GM12875 (cell line): ENCODE measurements around the gene NUP62.

ENCODE experiments used
- H3K4me3 ChIP-seq: one replicate; pipeline ENCODE4 v1.5.1; 2011; ENCODE audit warnings: low read depth, low read length, control low read depth
- CTCF ChIP-seq: IDR thresholded peaks from 2 replicates; pipeline ENCODE4 v1.5.1; 2011; ENCODE audit warnings: low read depth, mild to moderate bottlenecking, control low read depth, inconsistent platforms, low read length, moderate library complexity, borderline replicate concordance; ENCODE audit not compliant: insufficient read depth

NUP62 gene

GRCh38 chr19:49923055-49924003, 6.0 kb downstream of the NUP62 start:
- TF ChIP-seq CTCF, result no peak
- H3K4me3 ChIP-seq, result no peak overlapping the region

- TF ChIP-seq CTCF, result no peak
- no peak overlapping the region for H3K4me3 ChIP-seq
Observed at GRCh38 chr19:49921871-49922795, 7.2 kb downstream of the NUP62 start.

GRCh38 chr19:49920624-49921363, 8.5 kb downstream of the NUP62 start:
- no peak for TF ChIP-seq CTCF
- H3K4me3 ChIP-seq, result no peak overlapping the region

GRCh38 chr19:49918089-49918488, 11.2 kb downstream of the NUP62 start:
- no peak overlapping the region for H3K4me3 ChIP-seq
- no peak for TF ChIP-seq CTCF

GRCh38 chr19:49916839-49917733, 12.2 kb downstream of the NUP62 start:
- TF ChIP-seq CTCF, result peak; percentile 33; the same call in 1 of the 2 replicates
- H3K4me3 ChIP-seq, result no peak overlapping the region

GRCh38 chr19:49915271-49915670, 14.0 kb downstream of the NUP62 start:
- peak; percentile 39; the same call in 1 of the 2 replicates for TF ChIP-seq CTCF
- no peak overlapping the region for H3K4me3 ChIP-seq
